MM.1S (cell line): ENCODE results near the gene C2orf78.
"Not testable (repeated sequence)": the region's sequence is repeated elsewhere in the genome, so short reads cannot be mapped to it uniquely, and the experiment has no call there.

Experiments used
- DNase-seq: peaks from one replicate; pipeline ENCODE4 v3.0.0-alpha.2; 2015
- H2AFZ ChIP-seq: fragments of 300-600 bp; sonication (generic); 2 replicates; pipeline ENCODE4 v1.6.0; 2016; ENCODE audit warnings: antibody characterized with exemption, low read length
- H3F3A ChIP-seq: fragments of 300-600 bp; sonication (generic); 2 replicates; pipeline ENCODE4 v1.6.1; 2016; ENCODE audit warnings: mild to moderate bottlenecking, antibody characterized with exemption, low read length, moderate library complexity, mixed read lengths; ENCODE audit not compliant: insufficient read depth
- H3K27ac ChIP-seq: fragments of 300-600 bp; sonication (generic); 2 replicates; pipeline ENCODE4 v1.5.1; 2016; ENCODE audit warnings: mild to moderate bottlenecking, low read length
- H3K27me3 ChIP-seq: fragments of 300-600 bp; sonication (generic); replicated peaks from 2 replicates; pipeline ENCODE4 v1.6.0; 2016; ENCODE audit warnings: low read length; ENCODE audit not compliant: insufficient read depth
- H3K36me3 ChIP-seq: fragments of 300-600 bp; sonication (generic); replicated peaks from 2 replicates; pipeline ENCODE4 v1.6.1; 2016; ENCODE audit warnings: mild to moderate bottlenecking, low read length, mixed read lengths; ENCODE audit not compliant: insufficient read depth
- H3K4me1 ChIP-seq: fragments of 300-600 bp; sonication (generic); 2 replicates; pipeline ENCODE4 v1.6.1; 2016; ENCODE audit warnings: low read length, mixed read lengths
- H3K4me2 ChIP-seq: fragments of 300-600 bp; sonication (generic); 2 replicates; pipeline ENCODE4 v1.6.0; 2016; ENCODE audit warnings: low read depth, low read length
- H3K4me3 ChIP-seq: fragments of 300-600 bp; sonication (generic); 2 replicates; pipeline ENCODE4 v1.5.1; 2016; ENCODE audit warnings: low read length, mixed read lengths
- H3K79me2 ChIP-seq: fragments of 300-600 bp; sonication (generic); 2 replicates; pipeline ENCODE4 v1.6.1; 2016; ENCODE audit warnings: mixed run types, low read length, mixed read lengths
- H3K9ac ChIP-seq: fragments of 300-600 bp; sonication (generic); 2 replicates; pipeline ENCODE4 v1.6.1; 2016; ENCODE audit warnings: low read length, mixed read lengths
- H3K9me2 ChIP-seq: fragments of 300-600 bp; sonication (generic); replicated peaks from 2 replicates; pipeline ENCODE4 v1.6.1; 2016; ENCODE audit warnings: mild to moderate bottlenecking, low read length, mixed read lengths; ENCODE audit not compliant: insufficient read depth
- H3K9me3 ChIP-seq: fragments of 300-600 bp; sonication (generic); replicated peaks from 2 replicates; pipeline ENCODE4 v1.6.1; 2016; ENCODE audit warnings: mild to moderate bottlenecking, low read length, mixed read lengths; ENCODE audit not compliant: insufficient read depth
- H4K20me1 ChIP-seq: fragments of 300-600 bp; sonication (generic); 2 replicates; pipeline ENCODE4 v1.6.1; 2016; ENCODE audit warnings: mild to moderate bottlenecking, low read length, moderate library complexity, mixed read lengths; ENCODE audit not compliant: insufficient read depth
- CTCF ChIP-seq: fragments of 300-600 bp; sonication (generic); IDR thresholded peaks from 2 replicates; pipeline ENCODE4 v1.5.1; 2016; ENCODE audit warnings: antibody characterized with exemption, low read length, mixed read lengths
- EZH2 ChIP-seq: fragments of 300-600 bp; sonication (generic); optimal IDR thresholded peaks from 2 replicates; pipeline ENCODE3; 2017; ENCODE audit warnings: low read depth, mild to moderate bottlenecking, antibody characterized with exemption, low read length, mixed read lengths
- EZH2phosphoT487 ChIP-seq: fragments of 300-600 bp; sonication (generic); IDR thresholded peaks from 2 replicates; pipeline ENCODE4 v1.6.1; 2018; ENCODE audit warnings: antibody characterized with exemption, low read length

The C2orf78 gene

DNA sequence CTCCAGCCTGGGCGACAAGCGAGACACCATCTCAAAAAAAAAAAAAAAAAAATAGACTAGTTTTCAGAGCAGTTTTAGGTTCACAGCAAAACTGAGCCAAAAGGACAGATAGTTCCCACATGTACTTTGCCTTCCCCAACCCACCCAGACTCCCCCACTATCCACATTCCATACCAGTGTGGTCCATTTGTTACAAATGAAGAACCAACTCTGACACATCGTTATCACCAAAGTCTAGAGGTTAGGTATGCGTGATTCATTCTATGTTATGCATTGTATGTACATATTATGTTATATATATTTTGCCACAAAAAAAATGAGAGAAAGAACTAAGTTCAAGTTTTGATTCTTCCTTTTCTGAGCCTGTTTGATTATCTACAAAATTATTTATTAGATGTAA is 7.6 kb upstream of the C2orf78 start:
- Histone ChIP-seq H4K20me1 (peaks cover 2% of the 10 kb centered on the region; the same call in 1 of the 2 replicates), H3K9me2 (no peaks in the 10 kb centered on the region), H3K9me3 (no peaks in the 10 kb centered on the region), H3K9ac (no peak overlapping the region), H3K27ac (no peak overlapping the region), H3K27me3 (no peaks in the 10 kb centered on the region), H3K4me1 (peaks cover 7% of the 10 kb centered on the region; the same call in 1 of the 2 replicates), H3F3A (no peaks in the 10 kb centered on the region), H3K4me2 (no peak overlapping the region), H3K4me3 (no peak overlapping the region), H3K36me3 (peaks cover 3% of the 10 kb centered on the region; the same call in 1 of the 2 replicates), H2AFZ (no peak overlapping the region), H3K79me2 (peaks cover 42% of the 10 kb centered on the region)
- no peak for DNase-seq
- TF ChIP-seq CTCF = no peak
- TF ChIP-seq EZH2phosphoT487 = no peak
- no peak for TF ChIP-seq EZH2

GRCh38 chr2:73776869-73777519 is 7.0 kb upstream of the C2orf78 start:
- Histone ChIP-seq H3K36me3 (peaks cover 3% of the 10 kb centered on the region; the same call in 1 of the 2 replicates), H3F3A (no peaks in the 10 kb centered on the region), H3K9ac (no peak overlapping the region), H4K20me1 (peaks cover 2% of the 10 kb centered on the region; the same call in 1 of the 2 replicates), H3K4me2 (no peak overlapping the region), H3K27ac (no peak overlapping the region), H3K4me1 (peaks cover 7% of the 10 kb centered on the region; the same call in 1 of the 2 replicates), H2AFZ (no peak overlapping the region), H3K9me3 (no peaks in the 10 kb centered on the region), H3K9me2 (no peaks in the 10 kb centered on the region), H3K27me3 (no peaks in the 10 kb centered on the region), H3K79me2 (peaks cover 42% of the 10 kb centered on the region), H3K4me3 (no peak overlapping the region)
- TF ChIP-seq EZH2phosphoT487 (no peak), EZH2 (no peak), CTCF (no peak)
- DNase-seq = no peak

GRCh38 chr2:73778867-73779466 is 5.0 kb upstream of the C2orf78 start:
- not testable (repeated sequence) for H3F3A ChIP-seq, H3K27ac ChIP-seq, H3K9me3 ChIP-seq, H3K9me2 ChIP-seq, DNase-seq, H3K4me1 ChIP-seq, H3K27me3 ChIP-seq, H3K36me3 ChIP-seq, H4K20me1 ChIP-seq
- peak overlapping the region; percentile 84 for H3K9ac ChIP-seq
- peaks cover 34% of the 10 kb centered on the region for H3K79me2 ChIP-seq
- H3K4me3 ChIP-seq = peak overlapping the region; percentile 92
- H2AFZ ChIP-seq = peak overlapping the region; percentile 89
- peak overlapping the region; percentile 75 for H3K4me2 ChIP-seq
